LNCaP clone FGC (cell line): Measurements from ENCODE around the gene CDK5R2.

ENCODE experiments used
- DNase-seq: peaks from one replicate; pipeline ENCODE4 v3.0.0-alpha.2; 2011; ENCODE audit warnings: low read depth
- H3K4me3 ChIP-seq: 2 replicates; pipeline ENCODE4 v1.5.1; 2011; ENCODE audit warnings: mild to moderate bottlenecking, low read depth, low read length, control low read depth
- CTCF ChIP-seq: IDR thresholded peaks from 2 replicates; pipeline ENCODE4 v1.5.1; 2012; ENCODE audit warnings: mild to moderate bottlenecking; ENCODE audit not compliant: control insufficient read depth, insufficient read depth; ENCODE audit errors: extremely low read depth

CDK5R2 gene

GRCh38 chr2:218995972-218996711 lies 36.7 kb downstream of the CDK5R2 start:
- DNase-seq: no peak
- peak; percentile 96 for TF ChIP-seq CTCF
- H3K4me3 ChIP-seq: peak overlapping the region; percentile 54

DNA sequence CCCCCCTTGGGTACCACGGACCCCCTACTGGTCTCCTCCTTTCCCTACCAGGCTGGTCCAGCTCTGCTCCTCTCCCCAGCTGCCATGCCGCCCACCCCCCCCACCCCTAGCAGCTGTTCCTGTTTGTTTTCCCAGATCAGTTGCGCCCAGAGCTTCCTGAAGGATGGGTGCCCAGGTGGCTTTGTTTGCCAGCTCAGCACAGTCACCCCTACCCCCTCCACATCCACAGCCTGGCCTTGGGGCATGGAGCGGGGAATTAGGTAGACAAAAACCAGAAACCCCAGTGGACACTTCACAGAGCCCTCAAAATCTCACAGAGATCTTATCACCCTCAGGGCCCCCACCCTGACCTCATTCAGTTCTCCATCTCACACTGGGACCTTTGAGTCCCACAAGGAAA lies 37.5 kb downstream of the CDK5R2 start:
- TF ChIP-seq CTCF: no peak
- no peak for DNase-seq

DNA sequence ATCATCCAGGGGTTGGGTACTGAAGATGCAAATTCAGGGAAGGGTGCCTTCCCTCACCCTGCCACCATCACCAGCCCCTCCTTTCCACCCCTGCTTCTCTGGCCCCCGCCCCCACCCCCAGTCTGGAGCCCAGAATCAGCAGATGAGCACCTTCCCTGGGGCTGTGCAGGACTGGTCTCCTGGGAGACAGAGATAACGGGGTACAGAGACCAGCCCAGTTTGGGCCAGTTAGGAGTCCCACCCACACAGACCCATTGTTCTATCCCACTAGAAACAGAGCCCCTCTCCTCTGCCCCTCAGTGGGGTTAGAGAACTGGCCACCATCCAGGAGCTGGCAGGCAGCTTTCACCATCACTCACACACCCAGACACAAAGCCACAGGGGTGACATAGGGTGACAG lies 38.3 kb downstream of the CDK5R2 start:
- no peak for DNase-seq
- H3K4me3 ChIP-seq: no peak overlapping the region
- no peak for TF ChIP-seq CTCF

More for the DNA sequence above, 37.5 kb downstream of the CDK5R2 start:
- peak overlapping the region; percentile 54; the same call in 1 of the 2 replicates for H3K4me3 ChIP-seq

DNA sequence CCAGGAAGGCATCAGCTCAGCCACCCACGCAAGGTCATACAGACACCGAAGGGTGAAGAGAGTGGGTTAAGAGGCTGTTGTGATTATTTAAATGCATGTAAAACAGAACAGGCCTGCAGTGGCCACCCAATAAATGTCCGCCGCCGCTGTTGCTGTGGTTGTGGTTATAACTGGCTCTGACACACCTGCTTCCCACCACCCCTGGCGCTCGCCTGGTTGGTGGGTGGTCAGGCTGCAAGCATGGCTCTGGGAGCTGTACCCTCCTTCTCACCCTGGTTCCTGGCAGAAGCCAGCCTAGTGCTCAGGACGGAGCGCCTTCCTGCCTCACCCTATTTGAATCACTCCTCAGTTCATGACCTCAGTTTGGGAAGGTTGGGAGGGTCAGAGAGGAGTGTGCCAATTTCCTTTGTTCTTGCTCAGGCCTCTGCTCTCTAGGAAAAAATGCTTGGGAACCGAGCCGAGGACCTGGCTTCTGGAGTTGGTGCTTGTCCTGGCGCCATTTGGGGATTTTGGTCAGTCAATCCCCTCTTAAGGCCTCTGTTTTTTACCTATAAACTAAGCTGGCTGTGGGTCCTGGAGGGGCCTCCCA lies 39.0 kb downstream of the CDK5R2 start:
- no peak overlapping the region for H3K4me3 ChIP-seq
- TF ChIP-seq CTCF: no peak
- no peak for DNase-seq

DNA sequence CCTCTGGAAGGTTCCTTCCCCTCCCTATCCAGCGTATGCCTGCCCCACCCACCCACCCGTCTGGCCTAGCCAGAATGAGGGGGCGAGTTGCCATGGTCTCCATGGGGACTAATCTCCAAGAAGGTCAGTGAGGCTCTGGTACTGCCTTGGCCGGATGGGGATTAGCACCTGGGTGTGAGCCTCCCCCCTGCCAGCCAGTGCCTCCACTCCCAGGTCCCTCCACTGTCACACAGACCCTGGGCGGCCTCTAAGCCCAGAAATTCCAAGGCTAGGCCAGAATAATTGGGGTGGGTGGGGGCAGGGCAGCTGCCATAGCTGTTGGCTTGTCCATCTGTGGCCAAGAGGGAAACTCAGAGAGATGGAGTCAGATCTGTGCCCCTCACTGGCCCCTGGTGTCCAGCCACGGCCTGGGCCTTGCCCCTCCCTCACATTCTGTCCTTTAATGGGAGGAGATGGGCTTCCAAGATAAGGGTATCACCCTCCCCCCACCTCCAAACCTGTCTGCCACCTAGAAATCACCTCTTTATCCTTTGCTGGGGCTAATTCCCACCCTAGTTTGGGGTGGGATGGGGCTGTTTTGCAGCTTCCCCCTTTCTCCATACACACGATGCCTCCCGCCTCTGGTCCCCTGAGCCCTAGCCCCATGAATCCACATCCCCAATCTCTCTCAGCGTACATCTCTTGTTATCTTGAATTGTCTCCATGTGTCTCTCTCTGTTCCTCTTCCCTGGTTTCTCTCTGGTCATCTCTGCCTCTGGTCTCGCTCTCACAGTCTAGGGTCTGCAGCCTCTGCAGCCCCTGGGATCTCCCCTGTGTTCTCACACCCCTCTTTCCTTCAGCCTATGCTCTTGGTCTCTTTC lies 39.8 kb downstream of the CDK5R2 start:
- no peak for TF ChIP-seq CTCF
- DNase-seq: no peak
- H3K4me3 ChIP-seq: no peak overlapping the region

GRCh38 chr2:218999881-219000568 lies 40.6 kb downstream of the CDK5R2 start:
- no peak for DNase-seq
- TF ChIP-seq CTCF: no peak
- H3K4me3 ChIP-seq: no peak overlapping the region
